H1 (cell line): ENCODE measurements around the gene NTMT1. TPM values are rescaled to one million over a fixed set of nuclear protein-coding genes. Genes with fewer than 3 reads are reported as not detected.

Source experiments
- CTCF ChIA-PET: fragments of 300-600 bp; sonication (Branson Sonifier 250); formaldehyde crosslinking; loops from one replicate; lab custom pipeline; 2021; ENCODE audit not compliant: partially characterized antibody; lab: Charles Lee
- POLR2A ChIA-PET: fragments of 300-600 bp; sonication (Branson Sonifier 250); formaldehyde crosslinking; loops from one replicate; lab custom pipeline; 2021; ENCODE audit warnings: inconsistent platforms; ENCODE audit not compliant: partially characterized antibody; lab: Charles Lee
- DNase-seq, 2 experiments: peaks; one replicate each; pipeline versions ENCODE4 v3.0.0 to v3.0.0-alpha.2; 2010 to 2022; ENCODE audit warnings: low spot score in 2 of 2, low read depth in 1 of 2, mixed read lengths in 1 of 2
- FAIRE-seq: peaks from 2 replicates; lab custom pipeline; 2011; peaks lifted over from hg19 to GRCh38; lab: Jason Lieb, UNC
- H2AFZ ChIP-seq: 2 replicates; pipeline ENCODE4 v1.8.1; 2012; ENCODE audit warnings: low read length, inconsistent platforms
- H2AK5ac ChIP-seq: 2 replicates; pipeline ENCODE4 v1.6.1; 2013; ENCODE audit warnings: low read depth, low read length
- H2BK120ac ChIP-seq: replicated peaks from 2 replicates; pipeline ENCODE3; 2013; ENCODE audit warnings: low read depth, low read length, inconsistent platforms
- H2BK12ac ChIP-seq: 2 replicates; pipeline ENCODE4 v1.6.1; 2013; ENCODE audit warnings: low read depth, low read length
- H2BK15ac ChIP-seq: 2 replicates; pipeline ENCODE4 v1.6.1; 2013; ENCODE audit warnings: low read length
- H2BK20ac ChIP-seq: 2 replicates; pipeline ENCODE4 v1.6.1; 2013; ENCODE audit warnings: low read length
- H2BK5ac ChIP-seq: 2 replicates; pipeline ENCODE4 v1.6.1; 2013; ENCODE audit warnings: low read depth, low read length
- H3K14ac ChIP-seq: 2 replicates; pipeline ENCODE4 v1.6.1; 2013; ENCODE audit warnings: inconsistent platforms; ENCODE audit not compliant: insufficient read length
- H3K18ac ChIP-seq: 2 replicates; pipeline ENCODE4 v1.6.1; 2013; ENCODE audit warnings: low read length; ENCODE audit errors: extremely low read depth
- H3K23ac ChIP-seq: 2 replicates; pipeline ENCODE4 v1.6.1; 2013; ENCODE audit warnings: inconsistent platforms; ENCODE audit not compliant: insufficient read length
- H3K23me2 ChIP-seq: 2 replicates; pipeline ENCODE4 v1.6.1; 2013; ENCODE audit warnings: low read depth, low read length
- H3K27ac ChIP-seq: 2 replicates; pipeline ENCODE4 v1.6.1; 2011; ENCODE audit warnings: low read depth, low read length, inconsistent platforms
- H3K27me3 ChIP-seq, 4 experiments: replicated peaks in 1 of 4; 1 replicate in 1 of 4; 2 replicates in 3 of 4; pipeline versions ENCODE4 v1.6.1 to v1.8.1; 2011 to 2013; ENCODE audit warnings: low read length in 3 of 4, mild to moderate bottlenecking in 3 of 4, inconsistent platforms in 2 of 4, mixed read lengths in 2 of 4, moderate library complexity in 1 of 4; ENCODE audit not compliant: control insufficient read depth in 3 of 4, insufficient read depth in 3 of 4; ENCODE audit errors: extremely low read depth in 1 of 4
- H3K36me3 ChIP-seq, 4 experiments: 2 replicates each; pipeline versions ENCODE4 v1.6.1 to v1.8.1; 2011 to 2013; ENCODE audit warnings: mild to moderate bottlenecking in 4 of 4, low read length in 3 of 4, moderate library complexity in 2 of 4, control low read depth in 1 of 4, inconsistent platforms in 1 of 4; ENCODE audit not compliant: insufficient read depth in 4 of 4, control insufficient read depth in 2 of 4
- H3K4ac ChIP-seq: replicated peaks from 2 replicates; pipeline ENCODE3; 2013; ENCODE audit warnings: low read length, low read depth, mixed read lengths, inconsistent platforms; ENCODE audit not compliant: insufficient read length
- H3K4me1 ChIP-seq, 4 experiments: replicated peaks in 1 of 4; 1 replicate in 1 of 4; 2 replicates in 3 of 4; pipeline versions ENCODE4 v1.6.1 to v1.8.1; 2011 to 2013; ENCODE audit warnings: low read length in 3 of 4, inconsistent platforms in 2 of 4, mixed read lengths in 1 of 4; ENCODE audit not compliant: insufficient read depth in 4 of 4, control insufficient read depth in 3 of 4
- H3K4me2 ChIP-seq, 2 experiments: 2 replicates each; pipeline versions ENCODE4 v1.6.1 to v1.8.1; 2011 to 2013; ENCODE audit warnings: low read depth in 2 of 2, low read length in 2 of 2, control low read depth in 1 of 2, inconsistent platforms in 1 of 2, mild to moderate bottlenecking in 1 of 2; ENCODE audit not compliant: insufficient read depth in 1 of 2
- H3K4me3 ChIP-seq, 4 experiments: fragments of 200-600, 300-600 bp in 1 of 4; sonication (generic), shearing (Covaris generic), sonication (Bioruptor Twin) in 1 of 4; 2 replicates each; pipeline versions ENCODE4 v1.5.1 to v1.8.1; 2011 to 2016; ENCODE audit warnings: low read length in 4 of 4, low read depth in 3 of 4, control low read depth in 2 of 4, inconsistent platforms in 2 of 4, mild to moderate bottlenecking in 2 of 4, mixed read lengths in 1 of 4, moderate library complexity in 1 of 4; ENCODE audit not compliant: insufficient read depth in 2 of 4; ENCODE audit errors: extremely low read depth in 1 of 4
- H3K56ac ChIP-seq: replicated peaks from 2 replicates; pipeline ENCODE3; 2013; ENCODE audit warnings: low read depth, mild to moderate bottlenecking, mixed read lengths, low read length, inconsistent platforms; ENCODE audit not compliant: insufficient read length
- H3K79me1 ChIP-seq: 2 replicates; pipeline ENCODE4 v1.6.1; 2013; ENCODE audit warnings: low read depth, low read length, control low read depth
- H3K79me2 ChIP-seq, 2 experiments: 2 replicates each; pipeline versions ENCODE4 v1.6.1 to v1.8.1; 2012 to 2013; ENCODE audit warnings: low read length in 2 of 2, mild to moderate bottlenecking in 2 of 2, inconsistent platforms in 1 of 2; ENCODE audit not compliant: insufficient read depth in 2 of 2, control insufficient read depth in 1 of 2
- H3K9ac ChIP-seq, 4 experiments: replicated peaks in 1 of 4; 1 replicate in 1 of 4; 2 replicates in 3 of 4; pipeline versions ENCODE4 v1.6.1 to v1.8.1; 2011 to 2013; ENCODE audit warnings: low read depth in 3 of 4, low read length in 3 of 4, control low read depth in 2 of 4, mild to moderate bottlenecking in 2 of 4, moderate library complexity in 2 of 4, inconsistent platforms in 1 of 4; ENCODE audit errors: extremely low read depth in 1 of 4
- H3K9me3 ChIP-seq, 2 experiments: 2 replicates each; pipeline versions ENCODE4 v1.6.1 to v1.8.1; 2012 to 2013; ENCODE audit warnings: mild to moderate bottlenecking in 2 of 2, moderate library complexity in 2 of 2, control low read depth in 1 of 2, inconsistent platforms in 1 of 2, low read depth in 1 of 2, low read length in 1 of 2, mixed read lengths in 1 of 2; ENCODE audit not compliant: insufficient read depth in 2 of 2
- H4K20me1 ChIP-seq, 2 experiments: replicated peaks in 1 of 2; 2 replicates each; pipeline versions ENCODE3 to v1.8.1; 2011 to 2013; ENCODE audit warnings: inconsistent platforms in 2 of 2, low read length in 2 of 2, mild to moderate bottlenecking in 1 of 2; ENCODE audit not compliant: insufficient read depth in 2 of 2, control insufficient read depth in 1 of 2
- H4K5ac ChIP-seq: 2 replicates; pipeline ENCODE4 v1.6.1; 2013; ENCODE audit warnings: low read length, low read depth, mixed read lengths, inconsistent platforms; ENCODE audit not compliant: insufficient read length
- H4K8ac ChIP-seq: 2 replicates; pipeline ENCODE4 v1.8.0; 2013; ENCODE audit warnings: mild to moderate bottlenecking, moderate library complexity, low read length, inconsistent platforms; ENCODE audit not compliant: insufficient read depth; ENCODE audit errors: extremely low read depth
- H4K91ac ChIP-seq: replicated peaks from 2 replicates; pipeline ENCODE3; 2013; ENCODE audit warnings: low read length, mixed read lengths, inconsistent platforms; ENCODE audit not compliant: insufficient read length
- WGBS, 2 experiments: shearing (Covaris generic) in 1 of 2; methylation state at CpG; one replicate each; pipeline versions ENCODE4 v1.1.6 to v1.1.7; 2013 to 2015; ENCODE audit warnings: low lambda C conversion rate in 2 of 2, mixed read lengths in 2 of 2, inconsistent platforms in 1 of 2, low coverage in 1 of 2, missing lambda C conversion rate in 1 of 2; ENCODE audit not compliant: insufficient replicate concordance in 2 of 2, insufficient coverage in 1 of 2, insufficient read length in 1 of 2; ENCODE audit errors: extremely low coverage in 1 of 2, missing lambda C conversion rate in 1 of 2; 5-methylcytosine and 5-hydroxymethylcytosine counted together
- polyA plus RNA-seq, 7 experiments: library from polyadenylated mRNA; depleted of rRNA in 3 of 7; stranded (reverse) in 5 of 7; unstranded in 2 of 7; fragments of >200 nt in 5 of 7; fragments of 200-250 nt in 2 of 7; gene quantifications; 1 replicate in 5 of 7; 2 replicates in 1 of 7; 4 replicates in 1 of 7; pipeline versions ENCODE4 v1.2.1 to v1.2.3, GENCODE V29; 2011 to 2013; ENCODE audit warnings: missing spikeins in 2 of 7, mixed read lengths in 2 of 7
- total RNA-seq: library from RNA; stranded (reverse); fragmentation: NEBNext Ultra II Directional; extraction: Animal tissue kit (Norgen Biotek cat#: 25700); gene quantifications from 2 replicates; pipeline ENCODE4 v1.2.1, GENCODE V29; 2021
- TF ChIP-seq, protein P1 (sequence below): IDR thresholded peaks from 2 replicates; pipeline ENCODE4 v1.6.1; 2011; ENCODE audit warnings: low read depth, mild to moderate bottlenecking, low read length; ENCODE audit not compliant: insufficient read depth

Gene NTMT1
- total and polyA plus RNA-seq, 2 of the 8 experiments (the other 6 are each of a cell fraction or from before 2014, with no cell fraction given) = 66.8 to 70.2 TPM

DNA sequence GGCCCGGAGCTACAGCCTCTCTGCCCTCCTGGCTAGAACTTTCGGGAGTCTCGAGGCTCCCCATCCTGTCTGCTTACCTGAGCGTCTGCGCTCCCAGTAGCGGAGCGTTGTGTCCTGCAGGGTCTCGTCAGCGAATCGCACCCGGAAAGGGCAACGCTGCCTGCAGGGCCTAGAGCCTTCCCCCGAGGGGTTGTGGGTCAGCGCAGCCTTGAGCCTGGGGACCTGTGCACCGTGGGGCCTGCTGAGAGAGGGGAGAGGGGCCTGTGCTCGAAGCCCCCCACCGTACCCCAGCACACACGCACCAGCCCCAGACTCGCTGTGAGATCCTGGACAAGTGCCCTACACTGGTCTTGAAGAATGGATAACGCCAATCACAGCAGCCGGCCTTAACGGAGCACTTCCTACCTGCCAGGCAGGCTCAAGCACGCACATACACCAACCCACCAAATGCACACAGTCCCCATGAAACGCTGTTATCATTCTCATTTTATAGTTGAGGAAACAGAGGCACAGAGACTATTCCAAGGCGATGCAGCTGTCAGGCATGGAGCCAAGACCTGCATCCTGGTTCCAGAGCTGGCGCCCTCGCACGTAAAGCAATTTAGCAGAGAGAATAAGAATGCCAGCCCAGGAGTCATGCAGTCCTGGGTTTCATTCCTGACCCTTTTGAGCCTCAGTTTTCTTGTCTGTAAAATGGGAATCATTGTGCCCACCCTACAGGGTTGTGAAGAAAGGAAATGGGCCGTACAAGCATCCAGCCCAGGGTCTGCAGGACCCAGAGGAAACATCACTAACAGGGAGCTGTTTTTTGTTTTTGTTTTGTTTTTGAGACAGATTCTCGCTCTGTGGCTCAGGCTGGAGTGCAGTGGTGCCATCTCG, 10.3 kb upstream of the NTMT1 start:
- peaks cover 0 to 8% (median 2%) of the 10 kb centered on the region in 4 experiments; a peak in 5 of 7 replicates for H3K4me1 ChIP-seq
- H3K18ac ChIP-seq = no peak overlapping the region
- H3K9me3 ChIP-seq = no peaks in the 10 kb centered on the region
- no peaks in the 10 kb centered on the region for H3K79me1 ChIP-seq
- H2BK12ac ChIP-seq = no peak overlapping the region
- DNase-seq (no peak), FAIRE-seq (no peak)
- H3K27ac ChIP-seq = no peak overlapping the region
- ChIA-PET CTCF (interaction anchor here (0.9 to 6.2 kb wide), 10 partner anchors 7 to 489 kb away, joined by 3 to 71 read pairs (median 5); partner anchors contain the start of genes C9orf50 and NTMT1), POLR2A (interaction anchor here (0.8 to 1.2 kb wide), 2 partner anchors 19 to 476 kb away, joined by 3 to 4 read pairs; no protein-coding TSS in a partner anchor)
- H4K91ac ChIP-seq = no peak overlapping the region
- H3K23me2 ChIP-seq = peaks cover 17% of the 10 kb centered on the region; the same call in 1 of the 2 replicates
- no peak overlapping the region for H3K23ac ChIP-seq
- no peak overlapping the region for H3K56ac ChIP-seq
- H3K36me3 ChIP-seq = no peaks in the 10 kb centered on the region
- no peak overlapping the region for H2BK15ac ChIP-seq
- no peak overlapping the region for H3K4me2 ChIP-seq
- H2BK5ac ChIP-seq = no peak overlapping the region
- H3K4me3 ChIP-seq = no peak overlapping the region
- H3K9ac ChIP-seq = no peak overlapping the region
- H2BK20ac ChIP-seq = no peak overlapping the region
- no peak overlapping the region for H3K4ac ChIP-seq
- TF ChIP-seq, protein P1, sequence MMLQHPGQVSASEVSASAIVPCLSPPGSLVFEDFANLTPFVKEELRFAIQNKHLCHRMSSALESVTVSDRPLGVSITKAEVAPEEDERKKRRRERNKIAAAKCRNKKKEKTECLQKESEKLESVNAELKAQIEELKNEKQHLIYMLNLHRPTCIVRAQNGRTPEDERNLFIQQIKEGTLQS = no peak
- no peaks in the 10 kb centered on the region for H3K79me2 ChIP-seq
- no peak overlapping the region for H4K8ac ChIP-seq
- 92% methylated on average over 30 of the region's 31 CpGs; no CpG with 5 or more reads in 1 of the 2 experiments for WGBS, 2 experiments
- H3K14ac ChIP-seq = no peak overlapping the region
- H2AFZ ChIP-seq = no peak overlapping the region
- peaks cover 0 to under 1% of the 10 kb centered on the region in 2 experiments for H4K20me1 ChIP-seq
- no peak overlapping the region for H2AK5ac ChIP-seq
- peaks cover 12 to 22% (median 19%) of the 10 kb centered on the region in 4 experiments for H3K27me3 ChIP-seq
- H2BK120ac ChIP-seq = no peak overlapping the region
- no peak overlapping the region for H4K5ac ChIP-seq
